Thyroid gland (tissue), 4 donors: ENCODE data around the gene LILRB2. TPM values are rescaled to one million over a fixed set of nuclear protein-coding genes. Genes with fewer than 3 reads are reported as not detected.
"Not testable (repeated sequence)": the region's sequence is repeated elsewhere in the genome, so short reads cannot be mapped to it uniquely, and the experiment has no call there.

Experiments used
- DNase-seq, 2 donors: peaks; one replicate each; pipeline ENCODE4 v3.0.0-alpha.2; 2019
- H3K27ac ChIP-seq, 3 donors: fragments of 200-600 bp; sonication (generic); 1 replicate in 2 of 3; 2 replicates in 1 of 3; pipeline ENCODE4 v1.5.1; 2016 to 2019; ENCODE audit warnings: mild to moderate bottlenecking in 1 of 3, moderate library complexity in 1 of 3
- H3K27me3 ChIP-seq: fragments of 200-600 bp; sonication (generic); one replicate; pipeline ENCODE4 v1.5.1; 2019
- H3K36me3 ChIP-seq, 2 donors: fragments of 200-600 bp; sonication (generic); one replicate each; pipeline ENCODE4 v1.5.1; 2016 to 2019
- H3K4me1 ChIP-seq, 2 donors: fragments of 200-600 bp; sonication (generic); one replicate each; pipeline ENCODE4 v1.5.1; 2017 to 2019
- H3K4me3 ChIP-seq, 3 donors: fragments of 200-600 bp; sonication (generic); replicated peaks in 1 of 3; 1 replicate in 2 of 3; 2 replicates in 1 of 3; pipeline ENCODE4 v1.5.1; 2016; ENCODE audit warnings: mild to moderate bottlenecking in 1 of 3
- H3K9me3 ChIP-seq: fragments of 200-600 bp; sonication (generic); one replicate; pipeline ENCODE4 v1.5.1; 2017
- POLR2A ChIP-seq, 2 donors: fragments of 450-650 bp; IDR thresholded peaks; one replicate each; pipeline ENCODE4 v1.6.1; 2017; ENCODE audit warnings: antibody characterized with exemption in 2 of 2, mild to moderate bottlenecking in 2 of 2, moderate library complexity in 1 of 2
- WGBS, 2 donors: methylation state at CpG; one replicate each; pipeline ENCODE4 v1.1.5; 2017; 5-methylcytosine and 5-hydroxymethylcytosine counted together
- intact Hi-C: fragments of 100-400 bp; cut with DNase I; formaldehyde crosslinking; loops from one replicate; pipeline ENCODE4 v1.15.1; 2023
- total RNA-seq, 4 donors: library from RNA; depleted of rRNA; stranded (reverse); fragments of >200 nt; gene quantifications; one replicate each; pipeline ENCODE4 v1.2.3, GENCODE V29; 2016
- TF ChIP-seq, protein P1 (sequence below), 6 experiments: fragments of 200-600 bp in 3 of 6; fragments of 450-650 bp in 3 of 6; sonication (generic) in 3 of 6; IDR thresholded peaks; one replicate each; pipeline ENCODE4 v1.5.1; 2016 to 2019; ENCODE audit warnings: antibody characterized with exemption in 6 of 6, mild to moderate bottlenecking in 2 of 6, inconsistent platforms in 1 of 6, moderate library complexity in 1 of 6

LILRB2 gene
- total RNA-seq, 4 donors from 2014 or later, result 0.67 to 2.0 (median 1.1) TPM

- 36 to 89% methylated on average over 3 to 5 of the region's 5 CpGs for WGBS, 2 donors
- DNase-seq, result no peak
Observed at GRCh38 chr19:54233941-54234340, 47.0 kb downstream of the LILRB2 start.

GRCh38 chr19:54231077-54231931 is 49.6 kb downstream of the LILRB2 start:
- WGBS, 2 donors, result 25 to 36% methylated on average over 13 to 21 of the region's 21 CpGs
- DNase-seq, result peak; percentile 81 to 84
- TF ChIP-seq, protein P1, sequence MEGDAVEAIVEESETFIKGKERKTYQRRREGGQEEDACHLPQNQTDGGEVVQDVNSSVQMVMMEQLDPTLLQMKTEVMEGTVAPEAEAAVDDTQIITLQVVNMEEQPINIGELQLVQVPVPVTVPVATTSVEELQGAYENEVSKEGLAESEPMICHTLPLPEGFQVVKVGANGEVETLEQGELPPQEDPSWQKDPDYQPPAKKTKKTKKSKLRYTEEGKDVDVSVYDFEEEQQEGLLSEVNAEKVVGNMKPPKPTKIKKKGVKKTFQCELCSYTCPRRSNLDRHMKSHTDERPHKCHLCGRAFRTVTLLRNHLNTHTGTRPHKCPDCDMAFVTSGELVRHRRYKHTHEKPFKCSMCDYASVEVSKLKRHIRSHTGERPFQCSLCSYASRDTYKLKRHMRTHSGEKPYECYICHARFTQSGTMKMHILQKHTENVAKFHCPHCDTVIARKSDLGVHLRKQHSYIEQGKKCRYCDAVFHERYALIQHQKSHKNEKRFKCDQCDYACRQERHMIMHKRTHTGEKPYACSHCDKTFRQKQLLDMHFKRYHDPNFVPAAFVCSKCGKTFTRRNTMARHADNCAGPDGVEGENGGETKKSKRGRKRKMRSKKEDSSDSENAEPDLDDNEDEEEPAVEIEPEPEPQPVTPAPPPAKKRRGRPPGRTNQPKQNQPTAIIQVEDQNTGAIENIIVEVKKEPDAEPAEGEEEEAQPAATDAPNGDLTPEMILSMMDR (IDR thresholded peaks at IDR 0.05), result peak; percentile 69 to 89 (median 76)
- TF ChIP-seq POLR2A (IDR thresholded peaks at IDR 0.05), result no peak
- no peak overlapping the region for H3K4me3 ChIP-seq
- no peaks in the 10 kb centered on the region for H3K27me3 ChIP-seq
- H3K9me3 ChIP-seq, result no peaks in the 10 kb centered on the region
- H3K27ac ChIP-seq, result no peak overlapping the region
- H3K4me1 ChIP-seq, result no peaks in the 10 kb centered on the region
- intact Hi-C loops, result loop anchor here (5.0 kb wide), 1 partner anchor 64 kb away; no protein-coding TSS in a partner anchor
- no peaks in the 10 kb centered on the region for H3K36me3 ChIP-seq

More at GRCh38 chr19:54233941-54234340, 47.0 kb downstream of the LILRB2 start:
- Histone ChIP-seq H3K36me3 (no peaks in the 10 kb centered on the region), H3K27ac (no peak overlapping the region), H3K9me3 (no peaks in the 10 kb centered on the region), H3K4me3 (no peak overlapping the region), H3K4me1 (no peaks in the 10 kb centered on the region), H3K27me3 (no peaks in the 10 kb centered on the region)
- TF ChIP-seq, protein P1 (IDR thresholded peaks at IDR 0.05), result no peak
- intact Hi-C loops, result loop anchor here (5.0 kb wide), 1 partner anchor 67 kb away; no protein-coding TSS in a partner anchor

DNA sequence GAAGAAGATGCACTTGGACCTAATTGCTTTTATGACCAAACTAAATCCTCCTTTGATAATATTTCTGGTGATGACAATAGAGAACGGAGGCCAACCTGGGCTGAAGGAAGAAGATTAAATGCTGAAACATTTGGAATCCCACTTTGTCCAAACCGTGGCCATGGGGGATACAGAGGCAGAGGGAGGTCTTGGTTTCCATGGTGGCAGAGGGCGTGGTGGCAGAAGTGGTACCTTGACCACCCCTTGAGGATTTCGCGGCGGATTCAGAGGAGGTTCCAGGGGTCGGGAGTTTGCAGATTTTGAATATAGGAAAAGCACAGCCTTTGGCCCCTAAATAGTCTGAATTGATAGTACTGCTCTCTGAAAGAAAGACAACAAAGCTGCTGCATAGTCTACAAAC is 50.9 kb downstream of the LILRB2 start:
- DNase-seq, result no peak
- H3K4me3 ChIP-seq, result no peak overlapping the region
- H3K9me3 ChIP-seq, result no peaks in the 10 kb centered on the region
- no peaks in the 10 kb centered on the region for H3K27me3 ChIP-seq
- intact Hi-C loops, result loop anchor here (5.0 kb wide), 1 partner anchor 63 kb away; no protein-coding TSS in a partner anchor
- no peak overlapping the region for H3K27ac ChIP-seq
- no peaks in the 10 kb centered on the region for H3K4me1 ChIP-seq
- no peaks in the 10 kb centered on the region for H3K36me3 ChIP-seq
- TF ChIP-seq, protein P1 (IDR thresholded peaks at IDR 0.05), result no peak
- no peak for TF ChIP-seq POLR2A (IDR thresholded peaks at IDR 0.05)
- WGBS, 2 donors, result 84 to 91% methylated on average over 7 of the region's 7 CpGs

DNA sequence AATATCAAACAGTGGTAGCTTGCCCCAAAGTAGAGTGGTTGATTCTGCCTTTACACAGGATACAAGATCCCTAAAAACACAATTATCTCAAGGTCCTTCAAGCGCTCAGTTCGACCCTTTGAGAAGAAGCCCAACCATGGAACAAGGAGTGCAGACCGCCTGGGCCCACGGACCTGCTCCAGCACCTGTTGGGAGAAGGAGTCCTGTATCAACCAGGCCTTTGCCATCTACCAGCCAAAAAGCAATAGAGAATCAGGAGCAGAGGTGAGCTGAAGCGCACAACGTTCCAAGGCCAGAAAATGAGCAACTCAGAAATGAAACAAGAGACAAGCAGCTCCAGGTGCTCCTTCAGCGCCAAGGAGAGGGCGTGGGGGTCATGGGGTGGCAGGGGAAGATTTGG is 51.8 kb downstream of the LILRB2 start:
- intact Hi-C loops, result no loop called here
- Histone ChIP-seq H3K9me3 (no peaks in the 10 kb centered on the region), H3K36me3 (no peaks in the 10 kb centered on the region), H3K27ac (no peak overlapping the region), H3K4me1 (no peaks in the 10 kb centered on the region), H3K4me3 (no peak overlapping the region), H3K27me3 (no peaks in the 10 kb centered on the region)
- no peak for TF ChIP-seq POLR2A (IDR thresholded peaks at IDR 0.05)
- TF ChIP-seq, protein P1 (IDR thresholded peaks at IDR 0.05), result no peak
- 86 to 90% methylated on average over 8 of the region's 8 CpGs for WGBS, 2 donors
- DNase-seq, result no peak

GRCh38 chr19:54224619-54225018 is 56.3 kb downstream of the LILRB2 start:
- intact Hi-C loops, H3K27ac ChIP-seq: not testable (repeated sequence)
- 78 to 89% methylated on average over 9 to 10 of the region's 10 CpGs for WGBS, 2 donors

GRCh38 chr19:54223937-54224281 is 57.0 kb downstream of the LILRB2 start:
- H3K36me3 ChIP-seq, H3K4me3 ChIP-seq, H3K27ac ChIP-seq, H3K27me3 ChIP-seq, intact Hi-C loops, DNase-seq, H3K9me3 ChIP-seq, H3K4me1 ChIP-seq: not testable (repeated sequence)
- 51 to 55% methylated on average over 5 of the region's 5 CpGs for WGBS, 2 donors

More at GRCh38 chr19:54224619-54225018, 56.3 kb downstream of the LILRB2 start:
- H3K9me3 ChIP-seq, DNase-seq, H3K4me3 ChIP-seq, H3K36me3 ChIP-seq, H3K4me1 ChIP-seq, H3K27me3 ChIP-seq: not testable (repeated sequence)
